Choroid plexus epithelial cell (primary cell): ENCODE results near the gene KRTAP4-8.
"Not testable (repeated sequence)": the region's sequence is repeated elsewhere in the genome, so short reads cannot be mapped to it uniquely, and the experiment has no call there.

Source experiments
- DNase-seq: peaks from one replicate; pipeline ENCODE4 v3.0.0-alpha.2; 2010; ENCODE audit warnings: low read depth
- H3K4me3 ChIP-seq: 2 replicates; pipeline ENCODE4 v1.5.1; 2011; ENCODE audit warnings: low read depth, mild to moderate bottlenecking, control low read depth, low read length, moderate library complexity
- TF ChIP-seq, protein P1 (sequence below): conservative IDR thresholded peaks from 2 replicates; pipeline ENCODE4 v1.5.1; 2011; ENCODE audit warnings: low read depth, mild to moderate bottlenecking, control low read depth, inconsistent platforms, low read length, moderate library complexity

KRTAP4-8 gene

DNA sequence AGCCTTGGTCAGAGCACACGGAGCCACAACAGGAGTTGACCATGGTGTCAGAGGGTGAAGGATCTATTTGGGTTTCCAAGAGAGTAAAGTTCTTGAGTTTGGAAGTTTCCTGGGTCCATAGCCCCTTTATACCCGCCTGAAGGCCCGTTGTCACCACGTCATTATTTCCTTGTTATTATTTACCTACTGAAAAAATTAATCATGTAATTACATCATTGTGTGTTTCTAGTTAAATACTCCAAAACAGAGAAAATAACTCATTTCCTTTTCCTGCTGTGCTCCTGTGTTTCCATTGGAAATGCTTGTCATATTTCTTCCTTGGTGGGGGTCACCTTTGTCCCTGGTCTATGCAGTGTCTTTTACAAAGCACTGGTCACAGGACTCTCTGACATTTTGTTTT, at the start of gene KRTAP4-8:
KRTAP4-8 (minus strand) TSS at position 101 of the 400 bp plus-strand sequence; CDS start at position 43, 58 bp downstream.
- TF ChIP-seq, protein P1, sequence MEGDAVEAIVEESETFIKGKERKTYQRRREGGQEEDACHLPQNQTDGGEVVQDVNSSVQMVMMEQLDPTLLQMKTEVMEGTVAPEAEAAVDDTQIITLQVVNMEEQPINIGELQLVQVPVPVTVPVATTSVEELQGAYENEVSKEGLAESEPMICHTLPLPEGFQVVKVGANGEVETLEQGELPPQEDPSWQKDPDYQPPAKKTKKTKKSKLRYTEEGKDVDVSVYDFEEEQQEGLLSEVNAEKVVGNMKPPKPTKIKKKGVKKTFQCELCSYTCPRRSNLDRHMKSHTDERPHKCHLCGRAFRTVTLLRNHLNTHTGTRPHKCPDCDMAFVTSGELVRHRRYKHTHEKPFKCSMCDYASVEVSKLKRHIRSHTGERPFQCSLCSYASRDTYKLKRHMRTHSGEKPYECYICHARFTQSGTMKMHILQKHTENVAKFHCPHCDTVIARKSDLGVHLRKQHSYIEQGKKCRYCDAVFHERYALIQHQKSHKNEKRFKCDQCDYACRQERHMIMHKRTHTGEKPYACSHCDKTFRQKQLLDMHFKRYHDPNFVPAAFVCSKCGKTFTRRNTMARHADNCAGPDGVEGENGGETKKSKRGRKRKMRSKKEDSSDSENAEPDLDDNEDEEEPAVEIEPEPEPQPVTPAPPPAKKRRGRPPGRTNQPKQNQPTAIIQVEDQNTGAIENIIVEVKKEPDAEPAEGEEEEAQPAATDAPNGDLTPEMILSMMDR = no peak
- H3K4me3 ChIP-seq = no peak within 1 kb of the TSS

DNA sequence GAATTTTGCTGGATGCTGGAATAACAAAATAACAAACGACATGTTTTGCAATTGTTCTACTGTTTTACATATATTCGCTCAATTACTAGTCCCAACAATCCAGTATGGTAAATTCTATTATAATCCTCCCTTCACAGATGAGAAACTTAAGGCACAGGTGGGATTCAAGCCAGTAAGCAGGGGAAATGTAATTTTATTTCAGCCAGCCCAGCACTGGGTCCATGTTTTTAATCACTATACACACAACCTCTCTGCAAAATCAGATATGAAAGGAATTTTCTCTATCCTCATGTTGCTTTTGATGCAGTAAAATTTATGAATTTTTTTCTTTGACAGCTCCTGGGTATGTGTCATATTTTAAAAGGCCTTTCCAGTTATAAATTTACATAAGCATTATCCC, 47.3 kb upstream of the KRTAP4-8 start:
- TF ChIP-seq, protein P1 = no peak
- no peak for DNase-seq
- H3K4me3 ChIP-seq = no peak overlapping the region

More for the DNA sequence above, at the start of gene KRTAP4-8:
- no peak for DNase-seq

DNA sequence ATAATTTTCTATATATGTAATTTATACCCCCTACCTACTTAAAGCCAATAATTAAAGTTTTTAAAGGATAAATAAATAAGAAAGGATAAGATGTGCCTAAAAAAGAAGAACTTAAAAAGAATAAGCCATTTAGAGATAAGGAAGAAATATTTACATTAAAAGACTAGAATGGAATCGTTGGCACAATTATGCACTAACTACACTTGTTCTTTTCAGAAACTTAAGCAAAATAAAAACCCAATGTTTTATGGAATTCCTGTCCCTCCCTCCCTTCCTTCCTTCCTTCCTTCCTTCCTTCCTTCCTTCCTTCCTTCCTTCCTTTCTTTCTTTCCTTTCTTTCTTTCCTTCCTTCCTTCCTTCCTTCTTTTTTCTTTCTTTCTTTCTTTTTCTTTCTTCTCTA, 46.9 kb upstream of the KRTAP4-8 start:
- H3K4me3 ChIP-seq = no peak overlapping the region
- TF ChIP-seq, protein P1 = no peak
- DNase-seq = no peak

DNA sequence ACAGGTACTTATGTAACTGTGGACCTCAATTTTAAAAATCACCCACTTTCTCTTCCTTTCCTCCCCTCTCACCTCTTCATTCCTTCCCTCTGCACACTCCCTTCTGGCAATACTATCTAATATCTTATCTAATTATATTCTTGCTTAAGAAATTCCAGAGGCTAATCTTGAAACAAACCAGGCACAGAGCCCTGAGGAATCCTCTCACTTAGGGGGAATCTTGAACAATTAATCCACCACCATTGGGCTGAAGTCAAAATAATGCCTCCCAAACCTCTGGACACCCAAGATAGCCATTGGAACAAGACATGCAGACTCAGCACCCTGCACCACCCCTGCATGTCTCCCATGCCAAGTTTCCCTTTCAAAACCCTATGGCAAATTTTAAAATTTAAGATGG, 43.4 kb upstream of the KRTAP4-8 start:
- no peak overlapping the region for H3K4me3 ChIP-seq
- TF ChIP-seq, protein P1 = no peak
- no peak for DNase-seq

DNA sequence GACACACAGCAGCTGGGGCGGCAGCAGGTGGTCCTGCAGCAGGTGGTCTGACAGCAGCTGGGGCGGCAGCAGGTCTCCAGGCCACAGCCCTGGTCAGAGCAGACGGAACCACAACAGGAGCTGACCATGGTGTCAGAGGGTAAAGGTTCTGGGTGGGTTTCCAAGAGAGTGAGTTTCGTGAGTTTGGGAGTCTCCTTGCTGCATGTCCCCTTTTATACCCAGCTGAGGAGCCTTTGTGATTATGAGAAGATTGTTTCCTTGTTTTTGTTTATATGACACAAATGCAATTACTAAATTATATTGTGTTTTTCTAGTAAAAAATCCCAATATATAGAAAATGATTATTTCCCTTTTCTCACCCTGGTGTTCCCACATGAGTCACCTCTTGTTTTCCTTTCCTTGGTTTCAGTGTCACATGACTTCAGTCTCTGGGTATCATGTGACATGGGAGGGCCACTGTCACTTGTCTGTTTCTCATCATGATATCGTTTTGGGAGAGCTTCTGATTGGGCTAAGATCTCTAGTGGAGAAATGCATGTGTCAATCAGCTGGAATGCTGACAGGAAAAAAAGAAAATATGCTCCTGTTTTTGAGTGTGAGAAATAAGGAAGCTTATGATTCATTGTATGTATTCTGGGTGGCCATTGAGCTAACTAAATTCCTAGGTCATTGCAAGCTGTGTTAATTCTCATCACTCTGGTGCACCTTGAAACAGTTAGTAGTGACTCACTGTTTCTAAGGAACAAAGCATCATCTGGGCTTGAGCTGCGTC, 42.6 kb upstream of the KRTAP4-8 start, which contains the start of gene KRTAP4-6:
KRTAP4-6 (minus strand) TSS at position 185 of the 772 bp plus-strand sequence; CDS start at position 128, 57 bp downstream.
- no peak within 1 kb of the TSS for H3K4me3 ChIP-seq
- DNase-seq = peak; percentile 54
- TF ChIP-seq, protein P1 = no peak

DNA sequence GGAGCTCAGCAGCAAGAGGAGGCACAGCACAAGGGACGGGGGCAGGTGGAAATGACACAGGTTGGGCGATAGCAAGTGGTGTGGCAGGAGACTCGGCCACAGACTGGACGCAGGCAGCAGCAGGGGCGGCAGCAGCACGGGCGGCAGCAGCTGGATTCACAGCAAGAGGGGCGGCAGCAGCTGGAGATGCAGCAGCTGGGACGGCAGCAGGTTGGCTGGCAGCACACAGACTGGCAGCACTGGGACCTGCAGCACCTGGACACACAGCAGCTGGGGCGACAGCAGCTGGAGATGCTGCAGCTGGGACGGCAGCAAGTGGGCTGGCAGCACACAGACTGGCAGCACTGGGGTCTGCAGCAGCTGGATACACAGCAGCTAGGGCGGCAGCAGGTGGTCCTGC, 41.9 kb upstream of the KRTAP4-8 start:
- H3K4me3 ChIP-seq, DNase-seq: not testable (repeated sequence)

DNA sequence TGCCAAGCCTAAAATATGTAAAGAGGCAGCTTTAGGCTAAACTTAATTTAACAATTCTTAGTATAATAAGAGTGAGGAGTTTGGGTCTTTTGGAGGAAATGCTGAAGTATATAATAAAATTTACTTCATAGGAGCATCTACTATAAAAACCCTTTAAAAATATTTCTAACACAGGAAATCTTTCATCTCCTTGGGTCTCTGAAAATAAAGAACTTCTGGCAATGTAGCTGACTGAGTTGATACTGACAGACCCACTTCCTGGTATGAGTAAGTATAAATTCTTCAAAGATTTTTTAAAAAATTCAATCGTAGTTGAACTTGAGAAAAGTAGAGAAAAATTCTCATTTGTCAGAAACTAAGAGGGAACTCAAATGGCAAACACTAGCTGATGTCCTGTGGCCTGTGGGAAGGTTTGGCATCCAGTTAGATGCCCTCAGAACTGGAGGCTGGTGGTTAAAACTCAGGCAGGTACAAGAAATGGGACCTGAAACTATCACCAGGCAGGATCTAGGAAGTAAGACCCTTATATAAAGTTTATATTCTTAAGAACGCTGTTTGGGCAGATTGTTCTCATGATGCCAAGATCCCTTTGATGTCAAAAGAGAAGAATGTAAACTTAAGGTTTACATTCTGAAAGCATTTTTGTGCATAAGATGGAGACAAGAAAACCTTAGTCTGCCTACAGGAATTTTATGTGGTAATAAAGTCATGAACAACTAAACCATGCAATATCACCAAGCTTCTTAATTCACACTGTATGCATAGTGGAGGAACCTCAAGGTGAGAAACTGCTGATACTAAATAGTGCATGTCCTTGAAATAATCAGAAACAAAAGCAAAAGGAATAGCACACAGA, 36.2 kb upstream of the KRTAP4-8 start:
- no peak overlapping the region for H3K4me3 ChIP-seq
- TF ChIP-seq, protein P1 = no peak
- DNase-seq = peak; percentile 16
